Fibroblast of lung (primary cell): Measurements from ENCODE around the gene C4orf54.

Experiments used
- EZH2 ChIP-seq: IDR thresholded peaks from 2 replicates; pipeline ENCODE4 v1.5.1; 2012; ENCODE audit warnings: low read length, control low read depth, mild to moderate bottlenecking; ENCODE audit errors: missing control alignments
- TF ChIP-seq, protein P1 (sequence below), 2 donors: IDR thresholded peaks in 1 of 2; conservative IDR thresholded peaks in 1 of 2; 1 replicate in 1 of 2; 2 replicates in 1 of 2; pipeline ENCODE4 v1.5.1; 2011 to 2012; ENCODE audit warnings: low read length in 2 of 2, control low read depth in 1 of 2, inconsistent platforms in 1 of 2, low read depth in 1 of 2, mild to moderate bottlenecking in 1 of 2

DNA sequence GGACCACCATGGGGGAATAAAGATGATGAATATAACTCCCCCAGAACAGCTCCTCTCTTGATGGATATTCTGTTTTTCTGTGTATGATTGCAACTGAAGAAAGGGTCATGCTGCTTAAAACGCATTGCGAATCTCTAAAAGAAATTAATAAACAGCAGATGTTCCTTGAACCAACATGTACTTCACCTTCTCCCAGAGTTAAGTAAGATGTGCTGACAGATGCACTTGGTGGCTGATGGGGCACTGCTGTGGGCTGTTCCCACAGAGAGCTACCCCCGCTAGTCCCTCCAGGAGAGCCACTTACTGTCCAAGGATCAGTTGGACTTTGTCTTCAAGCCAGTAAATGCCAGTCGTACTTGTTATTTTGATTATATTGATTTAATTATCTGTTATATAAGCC, 26.3 kb upstream of the C4orf54 start:
- TF ChIP-seq, protein P1, sequence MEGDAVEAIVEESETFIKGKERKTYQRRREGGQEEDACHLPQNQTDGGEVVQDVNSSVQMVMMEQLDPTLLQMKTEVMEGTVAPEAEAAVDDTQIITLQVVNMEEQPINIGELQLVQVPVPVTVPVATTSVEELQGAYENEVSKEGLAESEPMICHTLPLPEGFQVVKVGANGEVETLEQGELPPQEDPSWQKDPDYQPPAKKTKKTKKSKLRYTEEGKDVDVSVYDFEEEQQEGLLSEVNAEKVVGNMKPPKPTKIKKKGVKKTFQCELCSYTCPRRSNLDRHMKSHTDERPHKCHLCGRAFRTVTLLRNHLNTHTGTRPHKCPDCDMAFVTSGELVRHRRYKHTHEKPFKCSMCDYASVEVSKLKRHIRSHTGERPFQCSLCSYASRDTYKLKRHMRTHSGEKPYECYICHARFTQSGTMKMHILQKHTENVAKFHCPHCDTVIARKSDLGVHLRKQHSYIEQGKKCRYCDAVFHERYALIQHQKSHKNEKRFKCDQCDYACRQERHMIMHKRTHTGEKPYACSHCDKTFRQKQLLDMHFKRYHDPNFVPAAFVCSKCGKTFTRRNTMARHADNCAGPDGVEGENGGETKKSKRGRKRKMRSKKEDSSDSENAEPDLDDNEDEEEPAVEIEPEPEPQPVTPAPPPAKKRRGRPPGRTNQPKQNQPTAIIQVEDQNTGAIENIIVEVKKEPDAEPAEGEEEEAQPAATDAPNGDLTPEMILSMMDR (conservative IDR thresholded peaks at IDR 0.05 in 1 of 2, IDR thresholded peaks at IDR 0.05 in 1 of 2; ENCODE audit: low read depth in 1 of 2, low read length in 2 of 2): no peak
- TF ChIP-seq EZH2: no peak
